ENCODE measurements around the gene RP9. TPM values are rescaled to one million over a fixed set of nuclear protein-coding genes. Genes with fewer than 3 reads are reported as not detected.

The RP9 gene, protein sequence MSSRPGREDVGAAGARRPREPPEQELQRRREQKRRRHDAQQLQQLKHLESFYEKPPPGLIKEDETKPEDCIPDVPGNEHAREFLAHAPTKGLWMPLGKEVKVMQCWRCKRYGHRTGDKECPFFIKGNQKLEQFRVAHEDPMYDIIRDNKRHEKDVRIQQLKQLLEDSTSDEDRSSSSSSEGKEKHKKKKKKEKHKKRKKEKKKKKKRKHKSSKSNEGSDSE
- 31.3 to 34.0 TPM (median 32.3 TPM) in 5 replicates for total RNA-seq (2022; extraction: Qiagen RNA extraction)

DNA sequence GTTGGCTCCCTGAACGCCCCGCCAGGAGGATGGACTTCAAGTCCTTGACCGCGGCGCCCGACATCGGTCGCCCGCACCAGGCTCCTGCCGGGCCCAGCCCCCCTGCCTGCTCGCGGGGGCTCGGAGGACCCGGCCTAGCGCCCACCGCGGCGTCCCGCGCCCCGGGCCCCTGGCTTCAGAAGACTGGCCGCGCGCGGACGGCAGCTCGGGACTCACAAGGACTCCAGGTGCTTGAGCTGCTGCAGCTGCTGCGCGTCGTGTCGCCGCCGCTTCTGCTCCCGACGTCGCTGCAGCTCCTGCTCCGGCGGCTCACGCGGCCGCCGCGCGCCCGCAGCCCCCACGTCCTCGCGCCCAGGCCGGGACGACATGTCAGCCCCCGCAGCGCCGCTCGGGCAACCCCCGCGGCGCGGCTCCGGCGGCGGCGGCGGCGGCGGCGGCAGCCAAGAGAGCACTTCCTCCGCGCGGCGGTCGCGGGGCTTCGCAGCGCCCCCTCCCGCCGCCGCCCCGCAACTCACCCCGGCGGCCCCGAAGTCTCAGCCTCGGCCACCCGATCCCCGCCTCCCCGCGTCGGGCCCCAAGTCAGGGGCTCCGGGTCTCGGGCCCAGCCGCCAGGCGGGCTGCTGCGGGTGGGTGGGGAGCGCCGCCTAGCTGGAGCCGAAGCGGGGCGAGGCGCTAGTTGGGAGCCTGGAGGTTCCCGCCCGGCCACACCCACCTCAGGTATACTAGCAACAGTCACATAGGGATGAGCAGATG is at the start of gene RP9:
RP9 (minus strand) TSS at position 400 of the 753 bp plus-strand sequence; CDS start at position 368, 32 bp downstream.

DNA sequence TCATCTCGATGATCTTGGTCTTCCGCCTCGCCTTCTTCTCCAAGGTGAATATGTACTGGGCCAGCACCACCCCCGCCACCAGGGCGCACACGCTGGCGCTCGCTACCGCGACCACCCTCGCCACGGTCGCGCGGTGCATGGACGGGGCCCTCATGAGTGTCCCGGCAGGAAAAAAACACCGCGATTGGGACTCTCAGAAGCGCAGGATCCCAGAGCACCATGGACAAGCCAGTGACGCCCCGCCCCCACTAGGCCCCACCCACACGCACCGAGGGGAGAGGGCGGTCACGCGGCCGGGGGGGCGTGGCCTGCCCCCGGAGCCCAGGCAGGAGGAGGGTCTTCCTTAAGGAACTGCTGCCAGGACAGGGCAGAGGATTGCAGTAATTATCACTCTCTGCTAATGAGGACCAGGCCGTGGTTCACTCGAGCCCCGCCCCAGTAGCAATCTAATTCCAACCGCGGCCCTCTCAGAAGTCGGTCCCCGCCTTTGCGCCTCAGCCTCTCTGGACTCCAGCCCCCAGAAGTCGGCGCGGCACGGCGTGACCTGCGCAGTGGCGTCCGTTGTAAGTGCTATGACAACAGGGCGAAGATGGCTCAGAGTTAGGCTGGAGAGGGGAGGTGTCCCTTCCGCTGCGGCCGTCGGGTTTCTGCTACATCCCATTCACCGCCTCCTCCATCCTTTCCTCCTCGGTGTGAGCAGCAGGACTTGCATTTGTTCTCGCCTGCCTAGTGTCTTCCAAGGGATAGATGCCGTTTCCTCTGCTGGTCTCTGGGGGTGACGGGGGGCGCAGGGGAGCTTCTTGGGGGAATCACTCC is 20.0 kb upstream of the RP9 start, which contains the start of gene BBS9:
BBS9 (plus strand) TSS at position 575 of the 816 bp plus-strand sequence. CDS start 16,689 bp downstream, outside the sequence.

DNA sequence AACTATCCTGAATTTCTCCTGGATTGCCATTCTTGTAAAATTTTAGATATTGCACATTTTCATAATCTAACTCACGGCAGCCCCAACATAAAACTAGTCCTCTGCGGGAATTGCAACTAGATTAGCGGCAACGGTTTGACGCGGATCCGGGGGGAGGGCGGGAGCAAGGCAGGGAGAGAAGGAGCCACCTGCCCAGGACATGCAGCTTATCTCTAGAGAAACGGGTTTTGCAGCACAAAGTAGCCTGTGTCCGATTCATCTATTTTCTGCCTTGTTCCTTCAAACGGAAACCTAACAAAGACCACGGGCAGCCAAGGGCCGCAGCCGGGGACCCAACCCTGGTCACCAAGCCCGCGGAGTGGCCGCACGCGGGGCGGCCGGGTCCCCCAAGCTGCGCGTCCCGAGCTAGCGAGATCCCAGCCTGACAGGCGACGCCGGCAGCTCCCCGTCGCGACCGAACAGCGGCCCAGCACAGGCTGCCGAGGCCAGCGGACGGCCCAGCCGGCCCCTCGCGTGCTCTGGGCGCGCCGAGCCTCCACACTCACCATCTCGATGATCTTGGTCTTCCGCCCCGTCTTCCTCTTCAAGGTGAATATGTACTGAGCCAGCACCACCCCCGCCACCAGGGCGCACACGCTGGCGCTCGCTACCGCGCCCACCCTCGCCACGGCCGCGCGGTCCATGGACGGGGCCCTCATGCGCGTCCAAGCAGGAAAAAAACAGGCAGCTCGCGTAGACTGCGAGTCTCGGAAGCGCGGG is 47.0 kb downstream of the RP9 start, which contains the start of gene NT5C3A:
NT5C3A (minus strand) TSS at position 754 of the 759 bp plus-strand sequence; CDS start at position 683, 71 bp downstream.

Other genes starting within 250 kb of the RP9 start
- gene KBTBD2, start 217.6 kb downstream of the RP9 start, total RNA-seq (2022; extraction: Qiagen RNA extraction), result 23.5 to 28.5 TPM (median 26.1 TPM) in 5 replicates
- 87.0 to 109 TPM (median 108 TPM) in 5 replicates for gene FKBP9, start 152.0 kb downstream of the RP9 start, total RNA-seq (2022; extraction: Qiagen RNA extraction)
- 29.3 to 38.7 TPM (median 32.2 TPM) in 5 replicates for gene NT5C3A, start 46.6 kb downstream of the RP9 start, total RNA-seq (2022; extraction: Qiagen RNA extraction)
- 3.1 to 3.6 TPM (median 3.3 TPM) in 5 replicates for gene BBS9, start 20.2 kb upstream of the RP9 start, total RNA-seq (2022; extraction: Qiagen RNA extraction)

Measured in A549 treated with dexamethasone at 1 μM for 4 hours (cell line).